HUES64 (cell line): ENCODE data around the gene LUC7L3. TPM values are rescaled to one million over a fixed set of nuclear protein-coding genes. Genes with fewer than 3 reads are reported as not detected.
A peak's percentile ranks its signal among the peaks of the same experiment; 100 is the strongest.
"Not testable (repeated sequence)": the region's sequence is repeated elsewhere in the genome, so short reads cannot be mapped to it uniquely, and the experiment has no call there.

Experiments
- H3K27ac ChIP-seq: 2 replicates; pipeline ENCODE4 v1.7.0; 2013; ENCODE audit warnings: low read depth, low read length, inconsistent platforms
- H3K27me3 ChIP-seq: 2 replicates; pipeline ENCODE4 v1.6.1; 2013; ENCODE audit warnings: mild to moderate bottlenecking, low read length; ENCODE audit not compliant: insufficient read depth
- H3K36me3 ChIP-seq: 2 replicates; pipeline ENCODE4 v1.6.1; 2013; ENCODE audit warnings: mild to moderate bottlenecking, low read length; ENCODE audit not compliant: insufficient read depth
- H3K4me1 ChIP-seq: 2 replicates; pipeline ENCODE4 v1.6.1; 2013; ENCODE audit warnings: mild to moderate bottlenecking, low read length, moderate library complexity; ENCODE audit not compliant: insufficient read depth
- H3K4me3 ChIP-seq: 2 replicates; pipeline ENCODE4 v1.5.1; 2013; ENCODE audit warnings: mild to moderate bottlenecking, low read length, moderate library complexity
- H3K9ac ChIP-seq: 2 replicates; pipeline ENCODE4 v1.6.1; 2013; ENCODE audit warnings: mild to moderate bottlenecking, low read depth, low read length
- H3K9me3 ChIP-seq: 2 replicates; pipeline ENCODE4 v1.6.1; 2013; ENCODE audit warnings: low read depth, low read length; ENCODE audit not compliant: insufficient read depth
- WGBS: fragments of 150-250, 120-280 bp; methylation state at CpG from one replicate; pipeline ENCODE4 v1.1.7; 2013; ENCODE audit warnings: missing lambda C conversion rate; 5-methylcytosine and 5-hydroxymethylcytosine counted together
- polyA plus RNA-seq, 2 experiments: library from polyadenylated mRNA; stranded (reverse); fragments of 50-300 nt; gene quantifications; one replicate each; pipeline ENCODE4 v1.2.3, GENCODE V29; 2013

The LUC7L3 gene
- 127 TPM for polyA plus RNA-seq (2013, experiment 1 of 2)
- 136 TPM for polyA plus RNA-seq (2013, experiment 2 of 2)

GRCh38 chr17:50719144-50719923, at the start of gene LUC7L3:
LUC7L3 (plus strand) TSS chr17:50719603; CDS start chr17:50719733, 130 bp downstream.
- no peaks in the 10 kb centered on the region for H3K27me3 ChIP-seq
- H3K9ac ChIP-seq: peak within 1 kb of the TSS; percentile 99
- 0 out of 2 replicates have a peak, but pooled peaks cover under 1% of the 10 kb centered on the region for H3K36me3 ChIP-seq
- H3K4me1 ChIP-seq: peaks cover 18% of the 10 kb centered on the region
- 5% methylated on average over 76 of the region's 76 CpGs for WGBS
- peak within 1 kb of the TSS; percentile 88 for H3K4me3 ChIP-seq
- no peaks in the 10 kb centered on the region for H3K9me3 ChIP-seq
- H3K27ac ChIP-seq: peak within 1 kb of the TSS; percentile 99

- Histone ChIP-seq H3K4me3 (no peak overlapping the region), H3K4me1 (peaks cover 7% of the 10 kb centered on the region; the same call in 1 of the 2 replicates), H3K9me3 (no peaks in the 10 kb centered on the region), H3K36me3 (no peaks in the 10 kb centered on the region), H3K27ac (no peak overlapping the region), H3K27me3 (no peaks in the 10 kb centered on the region), H3K9ac (no peak overlapping the region)
- WGBS: 97% methylated on average over 5 of the region's 5 CpGs
Measured at GRCh38 chr17:50672071-50672470, 47.3 kb upstream of the LUC7L3 start.

- H3K4me1 ChIP-seq: peaks cover 4% of the 10 kb centered on the region; the same call in 1 of the 2 replicates
- H3K9me3 ChIP-seq: no peaks in the 10 kb centered on the region
- WGBS: 94% methylated on average over 20 of the region's 20 CpGs
- H3K36me3 ChIP-seq: no peaks in the 10 kb centered on the region
- no peak overlapping the region for H3K27ac ChIP-seq
- H3K9ac ChIP-seq: no peak overlapping the region
- no peak overlapping the region for H3K4me3 ChIP-seq
- no peaks in the 10 kb centered on the region for H3K27me3 ChIP-seq
Measured at GRCh38 chr17:50672831-50673551, 46.4 kb upstream of the LUC7L3 start.

- no peaks in the 10 kb centered on the region for H3K4me1 ChIP-seq
- H3K27me3 ChIP-seq: no peaks in the 10 kb centered on the region
- H3K9me3 ChIP-seq: no peaks in the 10 kb centered on the region
- 77% methylated on average over 3 of the region's 3 CpGs for WGBS
- no peak overlapping the region for H3K27ac ChIP-seq
- no peak overlapping the region for H3K4me3 ChIP-seq
- H3K9ac ChIP-seq: no peak overlapping the region
- H3K36me3 ChIP-seq: no peaks in the 10 kb centered on the region
Measured at GRCh38 chr17:50675190-50675589, 44.2 kb upstream of the LUC7L3 start.

GRCh38 chr17:50675627-50676026, 43.8 kb upstream of the LUC7L3 start:
- Histone ChIP-seq H3K9me3 (no peaks in the 10 kb centered on the region), H3K4me3 (no peak overlapping the region), H3K27me3 (no peaks in the 10 kb centered on the region), H3K4me1 (no peaks in the 10 kb centered on the region), H3K27ac (no peak overlapping the region), H3K36me3 (no peaks in the 10 kb centered on the region), H3K9ac (no peak overlapping the region)
- 95% methylated on average over 7 of the region's 7 CpGs for WGBS

- Histone ChIP-seq H3K36me3 (no peaks in the 10 kb centered on the region), H3K27ac (no peak overlapping the region), H3K4me1 (no peaks in the 10 kb centered on the region), H3K4me3 (no peak overlapping the region), H3K9me3 (no peaks in the 10 kb centered on the region), H3K27me3 (no peaks in the 10 kb centered on the region), H3K9ac (no peak overlapping the region)
- WGBS: 92% methylated on average over 23 of the region's 24 CpGs
Measured at GRCh38 chr17:50676065-50676975, 43.1 kb upstream of the LUC7L3 start.

- H3K27ac ChIP-seq: no peak overlapping the region
- H3K9me3 ChIP-seq: no peaks in the 10 kb centered on the region
- no peak overlapping the region for H3K4me3 ChIP-seq
- no peaks in the 10 kb centered on the region for H3K27me3 ChIP-seq
- WGBS: 93% methylated on average over 12 of the region's 12 CpGs
- no peaks in the 10 kb centered on the region for H3K36me3 ChIP-seq
- H3K9ac ChIP-seq: no peak overlapping the region
- no peaks in the 10 kb centered on the region for H3K4me1 ChIP-seq
Measured at GRCh38 chr17:50677851-50678375, 41.5 kb upstream of the LUC7L3 start.

- no peaks in the 10 kb centered on the region for H3K27me3 ChIP-seq
- WGBS: 94% methylated on average over 11 of the region's 11 CpGs
- no peaks in the 10 kb centered on the region for H3K9me3 ChIP-seq
- no peak overlapping the region for H3K9ac ChIP-seq
- H3K36me3 ChIP-seq: no peaks in the 10 kb centered on the region
- no peak overlapping the region for H3K27ac ChIP-seq
- H3K4me1 ChIP-seq: no peaks in the 10 kb centered on the region
- H3K4me3 ChIP-seq: no peak overlapping the region
Measured at GRCh38 chr17:50679008-50679544, 40.3 kb upstream of the LUC7L3 start.

GRCh38 chr17:50680126-50680525, 39.3 kb upstream of the LUC7L3 start:
- WGBS: 92% methylated on average over 5 of the region's 5 CpGs

GRCh38 chr17:50680543-50681262, 38.7 kb upstream of the LUC7L3 start:
- 89% methylated on average over 12 of the region's 12 CpGs for whole genome bisulfite sequencing

More at GRCh38 chr17:50680126-50680525, 39.3 kb upstream of the LUC7L3 start:
- Histone ChIP-seq H3K27me3 (no peaks in the 10 kb centered on the region), H3K9ac (no peak overlapping the region), H3K4me3 (no peak overlapping the region), H3K27ac (no peak overlapping the region), H3K9me3 (no peaks in the 10 kb centered on the region), H3K4me1 (peaks cover 7% of the 10 kb centered on the region; the same call in 1 of the 2 replicates), H3K36me3 (no peaks in the 10 kb centered on the region)

More at GRCh38 chr17:50680543-50681262, 38.7 kb upstream of the LUC7L3 start:
- H3K36me3 ChIP-seq, H3K27me3 ChIP-seq, H3K9me3 ChIP-seq, H3K4me1 ChIP-seq, H3K4me3 ChIP-seq, H3K9ac ChIP-seq, H3K27ac ChIP-seq: not testable (repeated sequence)
